Upper lobe of right lung (tissue), 1 donor: ENCODE data around the gene KRTAP5-1. TPM values are rescaled to one million over a fixed set of nuclear protein-coding genes. Genes with fewer than 3 reads are reported as not detected.

Experiments
- ATAC-seq: fragments of 200-7000 bp; cut with Tn5 transposase; one replicate; pipeline ENCODE4 v1.9.1; 2020; ENCODE audit warnings: mild to moderate bottlenecking, moderate library complexity
- DNase-seq: peaks from one replicate; pipeline ENCODE4 v3.0.0-alpha.2; 2020
- H3K27ac ChIP-seq: fragments of 200-600 bp; one replicate; pipeline ENCODE4 v1.8.0; 2022
- H3K27me3 ChIP-seq: fragments of 200-600 bp; one replicate; pipeline ENCODE4 v1.8.0; 2022; ENCODE audit warnings: mild to moderate bottlenecking
- H3K36me3 ChIP-seq: fragments of 200-600 bp; one replicate; pipeline ENCODE4 v1.8.0; 2022
- H3K4me1 ChIP-seq: fragments of 200-600 bp; one replicate; pipeline ENCODE4 v1.8.0; 2022
- H3K4me3 ChIP-seq: fragments of 200-600 bp; one replicate; pipeline ENCODE4 v1.8.0; 2022; ENCODE audit warnings: mild to moderate bottlenecking
- H3K9me3 ChIP-seq: fragments of 200-600 bp; one replicate; pipeline ENCODE4 v1.8.0; 2022
- CTCF ChIP-seq: fragments of 200-600 bp; IDR thresholded peaks from one replicate; pipeline ENCODE4 v1.8.0; 2022; ENCODE audit warnings: antibody characterized with exemption
- intact Hi-C: fragments of 100-400 bp; cut with DNase I; formaldehyde crosslinking; loops from one replicate; pipeline ENCODE4 v1.11.0; 2022
- total RNA-seq: library from RNA; stranded (reverse); fragmentation: NEBNext Ultra II Directional; extraction: Animal tissue kit (Norgen Biotek cat#: 25700); gene quantifications from one replicate; pipeline ENCODE4 v1.2.1, GENCODE V29; 2021
- donor health status: DM: no; HTN: yes; CAD: no; lungs with severe emphysema.

The KRTAP5-1 gene
- total RNA-seq, 1 donor from 2014 or later: not detected

GRCh38 chr11:1534682-1535081 is 50.4 kb downstream of the KRTAP5-1 start:
- peaks cover 38% of the 10 kb centered on the region for H3K4me1 ChIP-seq
- H3K4me3 ChIP-seq: no peak overlapping the region
- H3K27ac ChIP-seq: no peak overlapping the region
- no peaks in the 10 kb centered on the region for H3K9me3 ChIP-seq
- no peak for TF ChIP-seq CTCF
- intact Hi-C loops: no loop called here
- H3K27me3 ChIP-seq: no peaks in the 10 kb centered on the region
- no peak for DNase-seq
- ATAC-seq: no peak
- H3K36me3 ChIP-seq: peaks cover 14% of the 10 kb centered on the region

Other genes starting within 250 kb of the KRTAP5-1 start
- 0.26 TPM for gene BRSK2, start 195.3 kb downstream of the KRTAP5-1 start, total RNA-seq
- 58.9 TPM for gene MOB2, start 98.5 kb downstream of the KRTAP5-1 start, total RNA-seq
- gene DUSP8, start 13.0 kb downstream of the KRTAP5-1 start, total RNA-seq: 18.0 TPM
- not detected for gene KRTAP5-2, start 13.0 kb upstream of the KRTAP5-1 start, total RNA-seq
- gene KRTAP5-3, start 23.2 kb upstream of the KRTAP5-1 start, total RNA-seq: not detected
- not detected for gene KRTAP5-4, start 36.9 kb upstream of the KRTAP5-1 start, total RNA-seq
- not detected for gene KRTAP5-5, start 44.5 kb upstream of the KRTAP5-1 start, total RNA-seq
- gene KRTAP5-6, start 111.9 kb upstream of the KRTAP5-1 start, total RNA-seq: not detected
- 7.9 TPM for gene IFITM10, start 165.3 kb upstream of the KRTAP5-1 start, total RNA-seq
- gene CTSD, start 178.6 kb upstream of the KRTAP5-1 start, total RNA-seq: 2,038 TPM
- 12.5 TPM for gene SYT8, start 249.7 kb upstream of the KRTAP5-1 start, total RNA-seq